Smooth muscle cell (in vitro differentiated cells): ENCODE data around the gene ADAMTSL1. TPM values are rescaled to one million over a fixed set of nuclear protein-coding genes. Genes with fewer than 3 reads are reported as not detected.

Source experiments
- DNase-seq: peaks from one replicate; lab custom pipeline; 2025; ENCODE audit not compliant: unreplicated experiment; lab: John Stamatoyannopoulos, UW
- H2AFZ ChIP-seq: fragments of 200-600 bp; sonication (generic); 2 replicates; pipeline ENCODE4 v1.6.0; 2016; ENCODE audit warnings: antibody characterized with exemption, low read depth, mild to moderate bottlenecking
- H3F3A ChIP-seq: fragments of 200-600 bp; sonication (generic); 2 replicates; pipeline ENCODE4 v1.6.0; 2017; ENCODE audit warnings: antibody characterized with exemption, low read depth
- H3K27ac ChIP-seq: fragments of 200-600 bp; sonication (generic); 2 replicates; pipeline ENCODE4 v1.5.1; 2016; ENCODE audit warnings: low read depth, mild to moderate bottlenecking
- H3K27me3 ChIP-seq: fragments of 200-600 bp; sonication (generic); 2 replicates; pipeline ENCODE4 v1.6.1; 2016; ENCODE audit warnings: low read depth, mild to moderate bottlenecking
- H3K36me3 ChIP-seq: fragments of 200-600 bp; sonication (generic); 2 replicates; pipeline ENCODE4 v1.5.1; 2016; ENCODE audit warnings: low read depth
- H3K4me1 ChIP-seq: fragments of 200-600 bp; sonication (generic); 2 replicates; pipeline ENCODE4 v1.5.1; 2016; ENCODE audit warnings: low read depth
- H3K4me2 ChIP-seq: fragments of 200-600 bp; sonication (generic); 2 replicates; pipeline ENCODE4 v1.6.0; 2016; ENCODE audit warnings: mild to moderate bottlenecking
- H3K4me3 ChIP-seq: fragments of 200-600 bp; sonication (generic); 2 replicates; pipeline ENCODE4 v1.5.1; 2016; ENCODE audit warnings: mild to moderate bottlenecking
- H3K79me2 ChIP-seq: fragments of 200-600 bp; sonication (generic); 2 replicates; pipeline ENCODE4 v1.6.0; 2016; ENCODE audit warnings: low read depth, mild to moderate bottlenecking
- H3K9ac ChIP-seq: fragments of 200-600 bp; sonication (generic); 2 replicates; pipeline ENCODE4 v1.6.0; 2016; ENCODE audit warnings: low read depth
- H3K9me3 ChIP-seq: fragments of 200-600 bp; sonication (generic); replicated peaks from 2 replicates; pipeline ENCODE4 v1.5.1; 2016; ENCODE audit warnings: low read depth
- H4K20me1 ChIP-seq: fragments of 200-600 bp; sonication (generic); 2 replicates; pipeline ENCODE4 v1.6.0; 2016; ENCODE audit warnings: low read depth
- WGBS: methylation state at CpG from one replicate; pipeline ENCODE4 v1.1.7; 2016; ENCODE audit warnings: low lambda C conversion rate; 5-methylcytosine and 5-hydroxymethylcytosine counted together
- polyA plus RNA-seq: library from polyadenylated mRNA; unstranded; fragments of >200 nt; fragmentation: Nextera tagmentation; extraction: Ambion mirVana; gene quantifications from 2 replicates; pipeline ENCODE4 v1.2.1, GENCODE V29; 2016
- total RNA-seq: library from RNA; depleted of rRNA; stranded (reverse); fragments of >200 nt; gene quantifications from 2 replicates; pipeline ENCODE4 v1.2.3, GENCODE V29; 2014
- TF ChIP-seq, protein P1 (sequence below): fragments of 200-600 bp; sonication (generic); IDR thresholded peaks from 2 replicates; pipeline ENCODE4 v1.5.1; 2017; ENCODE audit warnings: borderline replicate concordance, mild to moderate bottlenecking, antibody characterized with exemption; ENCODE audit not compliant: insufficient read depth, poor library complexity, severe bottlenecking

The ADAMTSL1 gene
- total and polyA plus RNA-seq, 2 experiments from 2014 or later, result 4.3 to 4.4 TPM

DNA sequence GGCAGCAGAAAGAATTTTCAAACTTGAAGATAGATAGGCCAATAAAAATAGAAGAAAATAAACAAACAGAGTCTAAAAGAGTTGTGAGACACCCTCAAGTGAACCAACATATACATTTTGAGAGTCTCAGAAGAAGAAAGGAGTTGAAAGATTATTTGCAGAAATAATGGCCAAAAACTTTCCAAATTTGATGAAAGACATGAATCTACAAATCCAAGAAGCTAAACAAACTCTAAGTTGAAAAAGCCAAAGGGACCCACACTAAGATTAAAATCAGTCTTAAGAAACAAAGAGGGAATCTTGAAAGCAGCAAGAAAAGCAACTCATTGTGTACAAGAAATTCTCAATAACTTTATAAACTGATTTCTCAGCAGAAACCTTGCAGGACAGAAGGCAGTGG is 422.1 kb downstream of the ADAMTSL1 start:
- Histone ChIP-seq H3K4me2 (no peak overlapping the region), H3K4me1 (no peaks in the 10 kb centered on the region), H4K20me1 (no peaks in the 10 kb centered on the region), H3K27me3 (no peaks in the 10 kb centered on the region), H3K9me3 (peaks cover 3% of the 10 kb centered on the region), H3K9ac (no peak overlapping the region), H2AFZ (no peak overlapping the region), H3K4me3 (no peak overlapping the region), H3K27ac (no peak overlapping the region), H3F3A (no peaks in the 10 kb centered on the region), H3K79me2 (no peaks in the 10 kb centered on the region), H3K36me3 (no peaks in the 10 kb centered on the region)
- no peak for DNase-seq
- TF ChIP-seq, protein P1, sequence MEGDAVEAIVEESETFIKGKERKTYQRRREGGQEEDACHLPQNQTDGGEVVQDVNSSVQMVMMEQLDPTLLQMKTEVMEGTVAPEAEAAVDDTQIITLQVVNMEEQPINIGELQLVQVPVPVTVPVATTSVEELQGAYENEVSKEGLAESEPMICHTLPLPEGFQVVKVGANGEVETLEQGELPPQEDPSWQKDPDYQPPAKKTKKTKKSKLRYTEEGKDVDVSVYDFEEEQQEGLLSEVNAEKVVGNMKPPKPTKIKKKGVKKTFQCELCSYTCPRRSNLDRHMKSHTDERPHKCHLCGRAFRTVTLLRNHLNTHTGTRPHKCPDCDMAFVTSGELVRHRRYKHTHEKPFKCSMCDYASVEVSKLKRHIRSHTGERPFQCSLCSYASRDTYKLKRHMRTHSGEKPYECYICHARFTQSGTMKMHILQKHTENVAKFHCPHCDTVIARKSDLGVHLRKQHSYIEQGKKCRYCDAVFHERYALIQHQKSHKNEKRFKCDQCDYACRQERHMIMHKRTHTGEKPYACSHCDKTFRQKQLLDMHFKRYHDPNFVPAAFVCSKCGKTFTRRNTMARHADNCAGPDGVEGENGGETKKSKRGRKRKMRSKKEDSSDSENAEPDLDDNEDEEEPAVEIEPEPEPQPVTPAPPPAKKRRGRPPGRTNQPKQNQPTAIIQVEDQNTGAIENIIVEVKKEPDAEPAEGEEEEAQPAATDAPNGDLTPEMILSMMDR, result no peak

DNA sequence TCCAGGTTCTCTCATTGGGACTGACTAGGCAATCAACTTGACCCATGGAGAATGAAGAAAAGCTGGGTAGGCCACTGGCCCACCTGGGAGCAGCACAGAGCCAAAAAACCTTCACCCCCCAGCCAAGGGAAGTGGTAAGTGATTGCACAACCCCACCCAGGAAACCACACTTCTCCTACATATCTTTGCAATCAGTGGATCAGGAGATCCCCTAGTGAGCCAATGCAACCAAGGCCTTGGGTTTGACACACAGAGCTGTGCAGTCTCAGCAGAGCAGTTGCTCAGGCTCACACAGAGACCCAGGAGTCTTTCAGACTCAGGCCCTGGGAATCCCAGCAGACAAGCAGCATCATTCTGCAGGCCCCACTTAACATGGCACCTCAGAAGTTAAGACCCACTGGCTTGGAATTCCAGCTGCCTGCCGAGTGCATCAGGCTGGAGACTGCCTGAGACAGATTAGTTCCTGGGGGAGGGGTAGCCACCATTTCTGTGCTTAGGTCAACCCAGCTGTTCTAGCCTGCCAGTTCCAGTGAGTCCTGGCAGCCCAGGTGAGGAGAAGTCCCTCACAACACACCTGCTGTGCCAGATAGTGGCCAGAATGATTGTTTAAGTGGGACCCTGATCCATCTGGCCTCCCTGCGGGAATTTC is 422.7 kb downstream of the ADAMTSL1 start:
- Histone ChIP-seq H2AFZ (no peak overlapping the region), H3K27ac (no peak overlapping the region), H3K36me3 (no peaks in the 10 kb centered on the region), H3K4me1 (no peaks in the 10 kb centered on the region), H3K79me2 (no peaks in the 10 kb centered on the region), H4K20me1 (no peaks in the 10 kb centered on the region), H3K4me3 (no peak overlapping the region), H3K27me3 (no peaks in the 10 kb centered on the region), H3K4me2 (no peak overlapping the region), H3K9ac (no peak overlapping the region), H3F3A (no peaks in the 10 kb centered on the region), H3K9me3 (peaks cover 5% of the 10 kb centered on the region)
- 84% methylated on average over 2 of the region's 2 CpGs for WGBS
- no peak for DNase-seq
- TF ChIP-seq, protein P1, result no peak

DNA sequence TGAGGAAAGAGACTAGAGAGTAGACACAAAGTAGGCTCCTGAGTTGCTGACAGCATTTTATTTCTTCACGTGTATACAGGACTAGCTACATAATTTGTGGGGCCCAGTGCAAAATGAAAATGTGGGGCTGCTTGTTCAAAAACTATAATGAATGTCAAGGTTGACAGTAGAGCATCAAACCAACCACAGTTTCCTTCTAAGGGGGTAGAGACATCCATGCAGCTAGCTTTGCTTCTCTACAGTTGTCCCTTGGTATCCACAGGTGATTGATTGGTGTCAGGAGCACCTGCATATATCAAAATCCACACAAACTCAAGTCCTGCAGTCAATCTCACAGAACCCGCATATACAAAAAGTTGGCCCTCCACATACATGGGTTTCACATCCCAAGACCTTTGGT is 429.5 kb downstream of the ADAMTSL1 start:
- WGBS, result 88% methylated on average over 2 of the region's 2 CpGs
- no peaks in the 10 kb centered on the region for H3K27me3 ChIP-seq
- no peaks in the 10 kb centered on the region for H4K20me1 ChIP-seq
- H3K4me1 ChIP-seq, result no peaks in the 10 kb centered on the region
- H2AFZ ChIP-seq, result no peak overlapping the region
- H3F3A ChIP-seq, result no peaks in the 10 kb centered on the region
- H3K27ac ChIP-seq, result no peak overlapping the region
- no peaks in the 10 kb centered on the region for H3K79me2 ChIP-seq
- TF ChIP-seq, protein P1, result no peak
- H3K4me3 ChIP-seq, result no peak overlapping the region
- DNase-seq, result no peak
- no peaks in the 10 kb centered on the region for H3K36me3 ChIP-seq
- H3K9me3 ChIP-seq, result peaks cover 4% of the 10 kb centered on the region
- H3K4me2 ChIP-seq, result no peak overlapping the region
- no peak overlapping the region for H3K9ac ChIP-seq
